Measurements from ENCODE around the gene MON1A. TPM values are rescaled to one million over a fixed set of nuclear protein-coding genes. Genes with fewer than 3 reads are reported as not detected.
"Not testable (repeated sequence)": the region's sequence is repeated elsewhere in the genome, so short reads cannot be mapped to it uniquely, and the experiment has no call there.

MON1A gene
- total and polyA plus RNA-seq, 2 experiments from 2014 or later = 6.4 to 12.1 TPM

- TF ChIP-seq, protein P1, sequence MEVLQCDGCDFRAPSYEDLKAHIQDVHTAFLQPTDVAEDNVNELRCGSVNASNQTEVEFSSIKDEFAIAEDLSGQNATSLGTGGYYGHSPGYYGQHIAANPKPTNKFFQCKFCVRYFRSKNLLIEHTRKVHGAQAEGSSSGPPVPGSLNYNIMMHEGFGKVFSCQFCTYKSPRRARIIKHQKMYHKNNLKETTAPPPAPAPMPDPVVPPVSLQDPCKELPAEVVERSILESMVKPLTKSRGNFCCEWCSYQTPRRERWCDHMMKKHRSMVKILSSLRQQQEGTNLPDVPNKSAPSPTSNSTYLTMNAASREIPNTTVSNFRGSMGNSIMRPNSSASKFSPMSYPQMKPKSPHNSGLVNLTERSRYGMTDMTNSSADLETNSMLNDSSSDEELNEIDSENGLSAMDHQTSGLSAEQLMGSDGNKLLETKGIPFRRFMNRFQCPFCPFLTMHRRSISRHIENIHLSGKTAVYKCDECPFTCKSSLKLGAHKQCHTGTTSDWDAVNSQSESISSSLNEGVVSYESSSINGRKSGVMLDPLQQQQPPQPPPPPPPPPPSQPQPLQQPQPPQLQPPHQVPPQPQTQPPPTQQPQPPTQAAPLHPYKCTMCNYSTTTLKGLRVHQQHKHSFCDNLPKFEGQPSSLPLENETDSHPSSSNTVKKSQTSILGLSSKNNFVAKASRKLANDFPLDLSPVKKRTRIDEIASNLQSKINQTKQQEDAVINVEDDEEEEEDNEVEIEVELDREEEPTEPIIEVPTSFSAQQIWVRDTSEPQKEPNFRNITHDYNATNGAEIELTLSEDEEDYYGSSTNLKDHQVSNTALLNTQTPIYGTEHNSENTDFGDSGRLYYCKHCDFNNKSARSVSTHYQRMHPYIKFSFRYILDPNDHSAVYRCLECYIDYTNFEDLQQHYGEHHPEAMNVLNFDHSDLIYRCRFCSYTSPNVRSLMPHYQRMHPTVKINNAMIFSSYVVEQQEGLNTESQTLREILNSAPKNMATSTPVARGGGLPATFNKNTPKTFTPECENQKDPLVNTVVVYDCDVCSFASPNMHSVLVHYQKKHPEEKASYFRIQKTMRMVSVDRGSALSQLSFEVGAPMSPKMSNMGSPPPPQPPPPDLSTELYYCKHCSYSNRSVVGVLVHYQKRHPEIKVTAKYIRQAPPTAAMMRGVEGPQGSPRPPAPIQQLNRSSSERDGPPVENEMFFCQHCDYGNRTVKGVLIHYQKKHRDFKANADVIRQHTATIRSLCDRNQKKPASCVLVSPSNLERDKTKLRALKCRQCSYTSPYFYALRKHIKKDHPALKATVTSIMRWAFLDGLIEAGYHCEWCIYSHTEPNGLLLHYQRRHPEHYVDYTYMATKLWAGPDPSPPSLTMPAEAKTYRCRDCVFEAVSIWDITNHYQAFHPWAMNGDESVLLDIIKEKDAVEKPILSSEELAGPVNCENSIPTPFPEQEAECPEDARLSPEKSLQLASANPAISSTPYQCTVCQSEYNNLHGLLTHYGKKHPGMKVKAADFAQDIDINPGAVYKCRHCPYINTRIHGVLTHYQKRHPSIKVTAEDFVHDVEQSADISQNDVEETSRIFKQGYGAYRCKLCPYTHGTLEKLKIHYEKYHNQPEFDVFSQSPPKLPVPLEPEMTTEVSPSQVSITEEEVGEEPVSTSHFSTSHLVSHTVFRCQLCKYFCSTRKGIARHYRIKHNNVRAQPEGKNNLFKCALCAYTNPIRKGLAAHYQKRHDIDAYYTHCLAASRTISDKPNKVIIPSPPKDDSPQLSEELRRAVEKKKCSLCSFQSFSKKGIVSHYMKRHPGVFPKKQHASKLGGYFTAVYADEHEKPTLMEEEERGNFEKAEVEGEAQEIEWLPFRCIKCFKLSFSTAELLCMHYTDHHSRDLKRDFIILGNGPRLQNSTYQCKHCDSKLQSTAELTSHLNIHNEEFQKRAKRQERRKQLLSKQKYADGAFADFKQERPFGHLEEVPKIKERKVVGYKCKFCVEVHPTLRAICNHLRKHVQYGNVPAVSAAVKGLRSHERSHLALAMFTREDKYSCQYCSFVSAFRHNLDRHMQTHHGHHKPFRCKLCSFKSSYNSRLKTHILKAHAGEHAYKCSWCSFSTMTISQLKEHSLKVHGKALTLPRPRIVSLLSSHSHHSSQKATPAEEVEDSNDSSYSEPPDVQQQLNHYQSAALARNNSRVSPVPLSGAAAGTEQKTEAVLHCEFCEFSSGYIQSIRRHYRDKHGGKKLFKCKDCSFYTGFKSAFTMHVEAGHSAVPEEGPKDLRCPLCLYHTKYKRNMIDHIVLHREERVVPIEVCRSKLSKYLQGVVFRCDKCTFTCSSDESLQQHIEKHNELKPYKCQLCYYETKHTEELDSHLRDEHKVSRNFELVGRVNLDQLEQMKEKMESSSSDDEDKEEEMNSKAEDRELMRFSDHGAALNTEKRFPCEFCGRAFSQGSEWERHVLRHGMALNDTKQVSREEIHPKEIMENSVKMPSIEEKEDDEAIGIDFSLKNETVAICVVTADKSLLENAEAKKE (CRISPR knock-in tag; IDR thresholded peaks at IDR 0.05) = peak; percentile 65; the same call in 1 of the 2 replicates
- TF ChIP-seq STAT1 (IDR thresholded peaks at IDR 0.05; ENCODE audit: unreplicated experiment) = no peak
Observed at GRCh38 chr3:49906073-49906743, 23.4 kb downstream of the MON1A start (continued).

GRCh38 chr3:49904448-49904847 is 25.2 kb downstream of the MON1A start:
- not testable (repeated sequence) for H3F3A ChIP-seq (replicated peaks; ENCODE audit: low read depth); ATAC-seq; H4K20me1 ChIP-seq (replicated peaks; ENCODE audit: insufficient read depth); DNase-seq (ENCODE audit: low spot score); H3K27ac Mint-ChIP-seq; H3K27me3 ChIP-seq (ENCODE audit: insufficient read depth); H3K9me2 ChIP-seq (ENCODE audit: insufficient read depth); H3K9me3 Mint-ChIP-seq; H3K36me3 Mint-ChIP-seq (ENCODE audit: low read depth); H3K36me3 ChIP-seq (ENCODE audit: insufficient read depth); H2AFZ ChIP-seq; H3K79me2 ChIP-seq (replicated peaks; ENCODE audit: insufficient read depth)
- peak overlapping the region; percentile 69 for H3K4me3 Mint-ChIP-seq
- H3K27ac ChIP-seq (ENCODE audit: low read depth) = peak overlapping the region; percentile 91
- peaks cover 34% of the 10 kb centered on the region for H3K4me1 Mint-ChIP-seq
- peaks cover 21% of the 10 kb centered on the region for H3K27me3 Mint-ChIP-seq (ENCODE audit: insufficient read depth, low read depth, poor library complexity)
- peak overlapping the region; percentile 49 for H3K4me3 ChIP-seq
- H3K4me1 ChIP-seq (ENCODE audit: insufficient read depth) = peaks cover 27% of the 10 kb centered on the region
- peak overlapping the region; percentile 70 for H3K4me2 ChIP-seq

Measured in GM23338 (cell line).